A549 (cell line): ENCODE results near the gene CNTNAP1. TPM values are rescaled to one million over a fixed set of nuclear protein-coding genes. Genes with fewer than 3 reads are reported as not detected.
A peak's percentile ranks its signal among the peaks of the same experiment; 100 is the strongest.

Source experiments
- BHLHE40 ChIP-seq: IDR thresholded peaks from 2 replicates; pipeline ENCODE4 v1.6.1; 2012; ENCODE audit warnings: low read depth, low read length, inconsistent platforms
- CBX2 ChIP-seq: fragments of 200-600 bp; sonication (generic); IDR thresholded peaks from 2 replicates; pipeline ENCODE4 v1.6.1; 2016; ENCODE audit warnings: low read depth, mild to moderate bottlenecking, borderline replicate concordance
- CBX8 ChIP-seq: fragments of 200-600 bp; sonication (generic); IDR thresholded peaks from 2 replicates; pipeline ENCODE4 v1.6.1; 2016
- CHD2 ChIP-seq: fragments of 150-350 bp; IDR thresholded peaks from 2 replicates; pipeline ENCODE4 v1.6.1; 2014; ENCODE audit warnings: low read length; ENCODE audit not compliant: partially characterized antibody
- CHD4 ChIP-seq: fragments of 200-600 bp; sonication (generic); IDR thresholded peaks from 2 replicates; pipeline ENCODE4 v1.6.1; 2016; ENCODE audit warnings: antibody characterized with exemption, mild to moderate bottlenecking, borderline replicate concordance
- EHF ChIP-seq: fragments of 250-450 bp; sonication (Bioruptor Pico); IDR thresholded peaks from 2 replicates; pipeline ENCODE4 v1.5.0; 2020; ENCODE audit warnings: mild to moderate bottlenecking
- ESRRA ChIP-seq: fragments of 150-350 bp; IDR thresholded peaks from 2 replicates; pipeline ENCODE4 v1.6.1; 2014; ENCODE audit warnings: mild to moderate bottlenecking, low read length, borderline replicate concordance
- FOSB ChIP-seq: fragments of 250-450 bp; sonication (Bioruptor Pico); IDR thresholded peaks from 2 replicates; pipeline ENCODE4 v1.5.0; 2020; ENCODE audit warnings: mild to moderate bottlenecking, moderate library complexity
- FOSL2 ChIP-seq, 2 experiments: fragments of 450-650 bp in 1 of 2; fragments of >200 bp in 1 of 2; sonication (Bioruptor Twin) in 1 of 2; formaldehyde crosslinking; IDR thresholded peaks; 2 replicates each; pipeline versions ENCODE4 v1.5.0 to v1.6.1; 2016 to 2020; ENCODE audit warnings: mild to moderate bottlenecking in 1 of 2, moderate library complexity in 1 of 2
- FOXS1 ChIP-seq: fragments of 250-450 bp; sonication (Bioruptor Pico); IDR thresholded peaks from 2 replicates; pipeline ENCODE4 v1.5.0; 2020; ENCODE audit warnings: mild to moderate bottlenecking, moderate library complexity
- GATA3 ChIP-seq: IDR thresholded peaks from 2 replicates; pipeline ENCODE4 v1.6.1; 2012; ENCODE audit warnings: borderline replicate concordance
- HOXB5 ChIP-seq: fragments of 250-450 bp; sonication (Bioruptor Pico); IDR thresholded peaks from 2 replicates; pipeline ENCODE4 v1.5.0; 2020; ENCODE audit warnings: mild to moderate bottlenecking, moderate library complexity
- JUN ChIP-seq, 2 experiments: fragments of >200 bp; sonication (Bioruptor Twin); formaldehyde crosslinking; IDR thresholded peaks; 2 replicates in 1 of 2; 3 replicates in 1 of 2; pipeline ENCODE4 v1.6.1; 2016 to 2017
- KDM1A ChIP-seq: fragments of 200-600 bp; sonication (generic); IDR thresholded peaks from 2 replicates; pipeline ENCODE4 v1.6.1; 2016; ENCODE audit warnings: low read depth, mild to moderate bottlenecking
- MAFK ChIP-seq: fragments of 450-650 bp; IDR thresholded peaks from 2 replicates; pipeline ENCODE4 v1.6.1; 2014; ENCODE audit not compliant: partially characterized antibody
- NPAS2 ChIP-seq: fragments of 250-450 bp; sonication (Bioruptor Pico); IDR thresholded peaks from 2 replicates; pipeline ENCODE4 v1.8.0; 2022; ENCODE audit warnings: mild to moderate bottlenecking, moderate library complexity, borderline replicate concordance
- POLR2A ChIP-seq: IDR thresholded peaks from 2 replicates; pipeline ENCODE4 v1.6.1; 2012; ENCODE audit warnings: mild to moderate bottlenecking, low read length
- POLR2AphosphoS2 ChIP-seq: conservative IDR thresholded peaks from 2 replicates; pipeline ENCODE4 v1.6.1; 2012; ENCODE audit warnings: low read length, improper control_type of control experiment, inconsistent platforms
- RNF2 ChIP-seq: fragments of 200-600 bp; sonication (generic); IDR thresholded peaks from 2 replicates; pipeline ENCODE4 v1.6.1; 2016; ENCODE audit warnings: low read depth, mild to moderate bottlenecking, antibody characterized with exemption, moderate library complexity, borderline replicate concordance
- SMC3 ChIP-seq: fragments of >200 bp; sonication (Bioruptor Twin); formaldehyde crosslinking; IDR thresholded peaks from 3 replicates; pipeline ENCODE4 v1.6.1; 2018; ENCODE audit warnings: inconsistent platforms
- SREBF2 ChIP-seq: fragments of 450-650 bp; IDR thresholded peaks from 2 replicates; pipeline ENCODE4 v1.6.1; 2014; ENCODE audit warnings: mild to moderate bottlenecking, moderate library complexity
- TP53 ChIP-seq: fragments of 250-450 bp; sonication (Bioruptor Pico); IDR thresholded peaks from 2 replicates; pipeline ENCODE4 v1.5.0; 2021; ENCODE audit warnings: mild to moderate bottlenecking, moderate library complexity
- polyA plus RNA-seq, 4 experiments: library from polyadenylated mRNA; depleted of rRNA in 3 of 4; stranded (reverse); fragments of >200 nt; fragmentation: RNase III in 1 of 4; extraction: RNeasy Plus Mini Kit Qiagen cat#74134 plus additional on column Dnase treatment in 1 of 4; gene quantifications; 2 replicates in 3 of 4; 3 replicates in 1 of 4; pipeline ENCODE4 v1.2.3, GENCODE V29; 2011 to 2017
- TF ChIP-seq, protein P1 (sequence below): fragments of 250-450 bp; sonication (Bioruptor Pico); IDR thresholded peaks from 2 replicates; pipeline ENCODE4 v1.5.0; 2021; ENCODE audit warnings: mild to moderate bottlenecking, moderate library complexity, borderline replicate concordance
- TF ChIP-seq, protein P2 (sequence below): fragments of 200-600 bp; sonication (generic); IDR thresholded peaks from 2 replicates; pipeline ENCODE4 v1.6.1; 2016; ENCODE audit warnings: antibody characterized with exemption, mild to moderate bottlenecking, moderate library complexity
- TF ChIP-seq, protein P3 (sequence below): fragments of 450-650 bp; IDR thresholded peaks from 2 replicates; pipeline ENCODE4 v1.6.1; 2014; ENCODE audit warnings: antibody characterized with exemption
- TF ChIP-seq, protein P4 (sequence below): IDR thresholded peaks from 2 replicates; pipeline ENCODE4 v1.6.1; 2012
- TF ChIP-seq, protein P5 (sequence below): fragments of 150-350 bp; IDR thresholded peaks from 2 replicates; pipeline ENCODE4 v1.6.1; 2014; ENCODE audit warnings: low read depth, mild to moderate bottlenecking, low read length

Gene CNTNAP1
- polyA plus RNA-seq, 2 of the 4 experiments (the other 2 are of a cell fraction): 6.3 to 8.2 TPM

DNA sequence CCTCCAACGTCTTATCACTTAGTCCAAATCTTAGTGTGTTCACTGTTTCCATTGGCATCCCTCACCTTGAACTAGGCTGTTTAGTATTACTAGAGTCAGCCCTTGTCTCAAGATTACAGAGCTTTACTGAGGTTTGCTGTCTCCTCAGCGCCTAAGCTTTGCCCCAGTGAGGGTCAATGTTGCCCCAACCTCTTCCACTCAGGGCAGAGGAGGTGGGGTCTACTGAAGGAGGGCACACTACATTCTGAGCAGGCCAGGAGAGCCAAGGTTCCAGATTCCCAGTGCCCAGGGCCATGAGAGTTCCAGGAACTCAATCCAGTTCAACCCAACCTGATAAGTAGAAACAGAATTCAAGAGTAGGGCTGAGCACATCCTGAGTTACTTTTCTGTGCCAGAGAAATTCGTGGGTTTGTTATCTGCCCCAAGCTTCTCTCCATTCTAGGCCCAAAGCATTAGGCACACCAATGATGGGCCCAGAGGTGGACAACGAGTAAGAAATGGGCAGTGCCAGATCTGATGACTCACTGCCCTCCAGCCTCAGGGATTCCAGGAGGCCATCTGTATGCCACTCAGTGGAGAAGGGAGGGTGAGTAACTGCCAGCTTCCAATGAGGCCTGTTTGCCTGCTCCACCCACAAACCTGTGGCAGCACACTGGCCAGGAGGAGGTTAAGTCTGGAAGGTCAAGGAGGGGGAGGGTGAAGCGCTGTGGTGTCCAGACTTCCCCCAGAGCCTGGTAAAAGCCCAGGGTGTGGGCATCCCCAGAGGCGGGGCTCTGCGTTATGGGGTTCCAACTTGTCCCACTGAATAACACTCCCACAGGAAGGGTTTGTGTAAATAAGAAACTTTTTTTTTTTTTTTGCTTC, 15.0 kb upstream of the CNTNAP1 start (continued):
- TF ChIP-seq, protein P1, sequence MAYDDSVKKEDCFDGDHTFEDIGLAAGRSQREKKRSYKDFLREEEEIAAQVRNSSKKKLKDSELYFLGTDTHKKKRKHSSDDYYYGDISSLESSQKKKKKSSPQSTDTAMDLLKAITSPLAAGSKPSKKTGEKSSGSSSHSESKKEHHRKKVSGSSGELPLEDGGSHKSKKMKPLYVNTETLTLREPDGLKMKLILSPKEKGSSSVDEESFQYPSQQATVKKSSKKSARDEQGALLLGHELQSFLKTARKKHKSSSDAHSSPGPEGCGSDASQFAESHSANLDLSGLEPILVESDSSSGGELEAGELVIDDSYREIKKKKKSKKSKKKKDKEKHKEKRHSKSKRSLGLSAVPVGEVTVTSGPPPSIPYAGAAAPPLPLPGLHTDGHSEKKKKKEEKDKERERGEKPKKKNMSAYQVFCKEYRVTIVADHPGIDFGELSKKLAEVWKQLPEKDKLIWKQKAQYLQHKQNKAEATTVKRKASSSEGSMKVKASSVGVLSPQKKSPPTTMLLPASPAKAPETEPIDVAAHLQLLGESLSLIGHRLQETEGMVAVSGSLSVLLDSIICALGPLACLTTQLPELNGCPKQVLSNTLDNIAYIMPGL (CRISPR knock-in tag): no peak
- TF ChIP-seq EHF (no peak), CHD4 (no peak), FOSB (CRISPR knock-in tag) (no peak), MAFK (no peak), CBX8 (no peak), GATA3 (peak; percentile 61; the same call in 1 of the 2 replicates), SMC3 (0 out of 3 replicates have a peak, but pooled peaks have one; percentile 12), FOSL2 (IDR thresholded peaks at IDR 0.05) (peak; percentile 75; the same call in 1 of the 2 replicates), FOSL2 (CRISPR knock-in tag; IDR thresholded peaks at IDR 0.05) (peak; percentile 98), FOXS1 (CRISPR knock-in tag) (no peak), JUN (IDR thresholded peaks at IDR 0.05) (peak; percentile 42 to 73; a peak in 4 of 5 replicates), TP53 (CRISPR knock-in tag) (no peak), RNF2 (no peak), POLR2A (no peak), CBX2 (no peak), NPAS2 (no peak), SREBF2 (no peak), KDM1A (no peak), POLR2AphosphoS2 (0 out of 2 replicates have a peak, but pooled peaks have one; percentile 36), ESRRA (no peak), BHLHE40 (no peak), CHD2 (no peak), HOXB5 (CRISPR knock-in tag) (no peak)
- TF ChIP-seq, protein P2, sequence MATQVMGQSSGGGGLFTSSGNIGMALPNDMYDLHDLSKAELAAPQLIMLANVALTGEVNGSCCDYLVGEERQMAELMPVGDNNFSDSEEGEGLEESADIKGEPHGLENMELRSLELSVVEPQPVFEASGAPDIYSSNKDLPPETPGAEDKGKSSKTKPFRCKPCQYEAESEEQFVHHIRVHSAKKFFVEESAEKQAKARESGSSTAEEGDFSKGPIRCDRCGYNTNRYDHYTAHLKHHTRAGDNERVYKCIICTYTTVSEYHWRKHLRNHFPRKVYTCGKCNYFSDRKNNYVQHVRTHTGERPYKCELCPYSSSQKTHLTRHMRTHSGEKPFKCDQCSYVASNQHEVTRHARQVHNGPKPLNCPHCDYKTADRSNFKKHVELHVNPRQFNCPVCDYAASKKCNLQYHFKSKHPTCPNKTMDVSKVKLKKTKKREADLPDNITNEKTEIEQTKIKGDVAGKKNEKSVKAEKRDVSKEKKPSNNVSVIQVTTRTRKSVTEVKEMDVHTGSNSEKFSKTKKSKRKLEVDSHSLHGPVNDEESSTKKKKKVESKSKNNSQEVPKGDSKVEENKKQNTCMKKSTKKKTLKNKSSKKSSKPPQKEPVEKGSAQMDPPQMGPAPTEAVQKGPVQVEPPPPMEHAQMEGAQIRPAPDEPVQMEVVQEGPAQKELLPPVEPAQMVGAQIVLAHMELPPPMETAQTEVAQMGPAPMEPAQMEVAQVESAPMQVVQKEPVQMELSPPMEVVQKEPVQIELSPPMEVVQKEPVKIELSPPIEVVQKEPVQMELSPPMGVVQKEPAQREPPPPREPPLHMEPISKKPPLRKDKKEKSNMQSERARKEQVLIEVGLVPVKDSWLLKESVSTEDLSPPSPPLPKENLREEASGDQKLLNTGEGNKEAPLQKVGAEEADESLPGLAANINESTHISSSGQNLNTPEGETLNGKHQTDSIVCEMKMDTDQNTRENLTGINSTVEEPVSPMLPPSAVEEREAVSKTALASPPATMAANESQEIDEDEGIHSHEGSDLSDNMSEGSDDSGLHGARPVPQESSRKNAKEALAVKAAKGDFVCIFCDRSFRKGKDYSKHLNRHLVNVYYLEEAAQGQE: no peak
- TF ChIP-seq, protein P3, sequence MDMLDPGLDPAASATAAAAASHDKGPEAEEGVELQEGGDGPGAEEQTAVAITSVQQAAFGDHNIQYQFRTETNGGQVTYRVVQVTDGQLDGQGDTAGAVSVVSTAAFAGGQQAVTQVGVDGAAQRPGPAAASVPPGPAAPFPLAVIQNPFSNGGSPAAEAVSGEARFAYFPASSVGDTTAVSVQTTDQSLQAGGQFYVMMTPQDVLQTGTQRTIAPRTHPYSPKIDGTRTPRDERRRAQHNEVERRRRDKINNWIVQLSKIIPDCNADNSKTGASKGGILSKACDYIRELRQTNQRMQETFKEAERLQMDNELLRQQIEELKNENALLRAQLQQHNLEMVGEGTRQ: no peak
- TF ChIP-seq, protein P4, sequence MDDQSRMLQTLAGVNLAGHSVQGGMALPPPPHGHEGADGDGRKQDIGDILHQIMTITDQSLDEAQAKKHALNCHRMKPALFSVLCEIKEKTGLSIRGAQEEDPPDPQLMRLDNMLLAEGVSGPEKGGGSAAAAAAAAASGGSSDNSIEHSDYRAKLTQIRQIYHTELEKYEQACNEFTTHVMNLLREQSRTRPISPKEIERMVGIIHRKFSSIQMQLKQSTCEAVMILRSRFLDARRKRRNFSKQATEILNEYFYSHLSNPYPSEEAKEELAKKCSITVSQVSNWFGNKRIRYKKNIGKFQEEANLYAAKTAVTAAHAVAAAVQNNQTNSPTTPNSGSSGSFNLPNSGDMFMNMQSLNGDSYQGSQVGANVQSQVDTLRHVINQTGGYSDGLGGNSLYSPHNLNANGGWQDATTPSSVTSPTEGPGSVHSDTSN: peak; percentile 93
- TF ChIP-seq, protein P5, sequence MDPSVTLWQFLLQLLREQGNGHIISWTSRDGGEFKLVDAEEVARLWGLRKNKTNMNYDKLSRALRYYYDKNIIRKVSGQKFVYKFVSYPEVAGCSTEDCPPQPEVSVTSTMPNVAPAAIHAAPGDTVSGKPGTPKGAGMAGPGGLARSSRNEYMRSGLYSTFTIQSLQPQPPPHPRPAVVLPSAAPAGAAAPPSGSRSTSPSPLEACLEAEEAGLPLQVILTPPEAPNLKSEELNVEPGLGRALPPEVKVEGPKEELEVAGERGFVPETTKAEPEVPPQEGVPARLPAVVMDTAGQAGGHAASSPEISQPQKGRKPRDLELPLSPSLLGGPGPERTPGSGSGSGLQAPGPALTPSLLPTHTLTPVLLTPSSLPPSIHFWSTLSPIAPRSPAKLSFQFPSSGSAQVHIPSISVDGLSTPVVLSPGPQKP: no peak
- TF ChIP-seq, all 56 proteins: peak for 9
